NCI-H748 treated with DMSO at 0.1 percent for 48 hours (cell line): ENCODE results near the gene TMEM145.

ENCODE experiments used
- DNase-seq: peaks from one replicate; lab custom pipeline; 2025; lab: John Stamatoyannopoulos, UW

The TMEM145 gene

DNA sequence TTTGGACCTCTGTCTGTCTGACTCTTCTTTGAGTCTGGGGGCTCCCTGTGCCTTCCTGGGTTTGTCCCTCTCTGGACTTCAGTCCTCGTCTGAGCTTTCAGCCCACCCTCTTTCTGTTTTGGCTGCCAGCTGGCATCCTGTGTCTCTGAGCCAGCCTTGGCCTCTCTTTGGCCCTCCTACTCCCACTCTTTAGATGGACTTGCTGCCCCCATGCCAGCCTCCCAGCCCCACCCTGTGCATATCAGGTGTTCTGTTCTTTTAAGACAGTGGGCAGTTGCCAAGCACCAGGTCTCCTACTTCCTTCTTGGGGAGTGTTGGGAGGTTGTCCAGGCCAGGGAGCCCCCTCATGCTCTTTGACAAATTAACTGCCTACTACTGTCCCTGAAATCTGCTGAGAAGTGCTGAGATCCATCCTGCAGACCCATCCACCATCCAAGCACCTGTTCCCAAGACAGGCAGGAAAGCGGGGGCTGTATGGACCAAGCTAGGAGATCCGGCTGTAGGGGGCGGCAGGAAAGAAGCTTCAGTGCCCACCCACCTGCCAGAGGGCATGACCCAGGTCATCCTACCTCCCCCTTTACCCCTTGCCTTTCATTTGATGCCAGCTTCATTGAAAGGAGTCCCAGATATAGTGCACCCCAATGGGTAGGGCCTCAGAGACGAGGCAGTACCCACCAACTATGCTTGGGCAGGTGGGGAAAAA, 34.5 kb upstream of the TMEM145 start:
- no peak for DNase-seq

GRCh38 chr19:42279155-42279901, 33.8 kb upstream of the TMEM145 start:
- no peak for DNase-seq

- peak; percentile 83 for DNase-seq
Observed at GRCh38 chr19:42279902-42280814, 33.0 kb upstream of the TMEM145 start.

- DNase-seq: no peak
Observed at GRCh38 chr19:42280815-42281145, 32.3 kb upstream of the TMEM145 start.

DNA sequence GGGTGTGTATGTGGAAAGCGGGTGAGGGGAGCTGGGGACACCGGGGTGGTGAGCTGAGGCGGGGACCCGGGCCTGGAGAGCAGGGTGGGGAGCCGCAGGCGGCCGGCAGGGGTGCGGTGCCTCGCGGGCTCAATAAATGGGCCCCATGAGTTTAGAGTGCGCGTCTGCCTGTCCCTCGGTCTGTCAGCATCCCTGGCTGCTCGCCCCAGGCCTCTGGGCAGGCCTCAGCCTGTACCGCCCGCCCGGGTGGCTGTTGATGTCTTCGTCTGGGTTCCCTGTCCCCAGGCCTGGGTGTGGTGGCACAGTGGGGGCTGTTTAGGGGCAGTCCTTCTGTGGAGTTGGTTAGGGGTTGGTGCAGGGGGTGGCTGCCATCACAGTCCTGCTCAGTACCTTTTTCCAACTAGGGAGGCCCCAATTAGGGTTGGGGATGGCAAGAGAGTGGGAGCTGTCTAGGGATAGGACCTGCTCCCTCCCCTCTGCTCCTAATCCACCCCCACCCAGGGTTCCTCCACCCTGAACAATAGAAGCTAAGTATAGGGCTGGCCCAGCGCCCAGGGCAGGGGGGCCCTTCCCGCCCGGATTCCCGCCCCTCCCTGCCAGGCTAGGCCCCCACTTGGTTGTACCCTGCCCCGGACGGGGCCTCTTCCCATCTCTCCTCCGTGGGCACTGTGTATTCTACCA, 31.8 kb upstream of the TMEM145 start:
- DNase-seq: peak; percentile 33

DNA sequence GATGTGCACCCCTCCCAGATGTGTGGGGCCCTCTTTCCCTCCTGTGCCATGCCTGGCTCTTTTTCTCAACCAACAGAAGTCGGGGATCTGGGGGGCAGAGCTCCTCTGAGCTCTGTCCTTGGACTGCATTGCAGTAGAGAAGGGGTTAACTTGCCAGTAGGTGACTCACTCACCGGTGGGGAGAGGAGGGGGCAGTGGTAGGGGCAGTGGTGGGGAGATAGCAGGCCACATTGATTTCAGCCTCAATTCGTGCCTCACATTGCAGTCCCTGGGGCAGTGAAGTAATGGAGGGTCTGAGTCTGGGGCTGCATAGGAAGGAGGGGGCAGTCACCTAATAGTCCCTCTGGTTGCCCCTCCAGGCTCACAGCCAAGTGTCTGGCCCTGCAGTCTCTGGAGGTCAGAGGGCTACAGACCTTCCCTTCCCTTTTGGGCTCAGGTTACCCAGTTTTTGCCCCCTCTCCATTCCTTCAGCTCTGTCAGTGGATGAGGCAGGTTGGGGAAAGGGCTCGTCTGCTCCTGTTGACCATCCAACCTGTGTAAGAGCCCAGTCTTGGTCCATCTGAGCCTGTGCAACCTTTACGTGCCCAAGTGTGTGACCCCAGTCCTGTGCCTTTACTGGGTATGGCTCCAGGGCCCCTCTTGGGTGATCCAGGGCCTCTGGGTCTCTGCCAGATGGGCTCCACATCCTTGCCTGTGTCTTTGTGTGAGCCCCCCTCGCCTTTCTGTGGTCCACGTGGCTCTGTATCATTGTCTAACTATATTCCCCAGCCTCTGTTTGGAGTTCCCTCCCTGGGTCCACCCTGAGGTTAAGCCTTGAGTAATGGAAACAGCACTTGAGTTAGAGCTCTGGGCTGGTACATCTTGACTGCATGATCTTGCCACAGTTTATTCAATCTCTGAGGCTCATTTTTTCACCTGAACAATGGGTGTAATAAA, 31.0 kb upstream of the TMEM145 start:
- DNase-seq: no peak

DNA sequence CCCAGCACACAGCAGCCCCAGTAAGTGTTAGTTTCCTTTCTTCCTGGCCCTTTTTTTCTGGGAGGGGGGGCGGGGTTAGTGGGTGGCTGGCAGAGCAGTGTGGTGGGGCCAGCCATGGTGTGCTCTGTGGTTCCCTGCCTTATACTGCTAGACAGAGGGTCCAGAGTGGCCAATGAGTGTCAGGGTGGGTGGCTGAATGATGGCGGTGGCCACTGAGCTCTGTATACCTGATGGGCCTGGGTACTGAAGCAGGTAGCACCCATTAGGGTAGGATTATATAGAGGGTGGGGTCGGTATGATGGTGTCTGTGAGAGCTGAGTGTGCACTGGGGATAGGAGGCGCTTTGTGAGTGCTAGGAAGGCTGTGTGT, 30.3 kb upstream of the TMEM145 start:
- DNase-seq: no peak

DNA sequence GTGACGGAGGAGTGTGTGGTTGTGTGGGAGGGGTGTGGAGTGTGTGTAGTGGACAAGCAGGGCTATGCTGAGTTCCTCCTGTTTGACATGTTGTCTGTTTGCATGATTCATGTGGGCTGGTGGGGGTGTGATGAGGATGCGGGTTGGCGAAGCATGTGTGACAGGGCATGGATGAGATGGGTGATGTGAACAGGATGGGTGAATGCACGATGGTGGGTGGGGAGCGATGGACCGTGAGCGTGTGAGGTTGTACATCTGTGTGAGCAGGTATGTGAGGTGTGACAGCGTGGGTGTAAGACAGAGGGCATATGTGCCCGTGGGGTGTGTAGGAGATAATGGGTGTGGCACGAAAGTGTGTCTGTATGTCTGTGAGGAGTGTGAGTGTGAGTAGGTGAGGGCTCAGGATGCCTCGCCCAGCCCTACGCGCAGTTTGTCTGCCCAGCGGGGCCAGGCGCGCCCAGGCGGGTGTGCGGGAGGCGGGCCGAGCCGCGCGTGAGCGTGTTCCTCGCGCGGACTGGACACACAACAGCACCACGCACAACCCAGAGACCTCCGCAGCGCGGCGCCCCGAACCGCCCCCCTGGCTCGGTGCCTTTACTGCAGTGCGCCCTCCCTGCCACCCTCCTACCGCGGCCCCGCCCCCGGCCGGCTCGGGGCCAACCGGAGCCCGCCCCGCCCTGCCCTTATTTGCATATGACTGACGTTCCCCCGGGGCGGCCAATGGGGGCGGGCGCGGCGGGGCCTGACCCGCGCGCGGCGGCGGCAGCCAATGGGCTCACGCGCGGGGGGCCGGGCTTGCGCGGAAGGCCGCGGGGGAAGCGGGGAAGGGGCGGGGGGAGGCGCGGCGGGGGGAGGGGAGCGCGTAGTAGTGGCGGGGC, 29.7 kb upstream of the TMEM145 start:
- DNase-seq: peak; percentile 91

GRCh38 chr19:42284066-42284501, 29.0 kb upstream of the TMEM145 start:
- peak; percentile 66 for DNase-seq

DNA sequence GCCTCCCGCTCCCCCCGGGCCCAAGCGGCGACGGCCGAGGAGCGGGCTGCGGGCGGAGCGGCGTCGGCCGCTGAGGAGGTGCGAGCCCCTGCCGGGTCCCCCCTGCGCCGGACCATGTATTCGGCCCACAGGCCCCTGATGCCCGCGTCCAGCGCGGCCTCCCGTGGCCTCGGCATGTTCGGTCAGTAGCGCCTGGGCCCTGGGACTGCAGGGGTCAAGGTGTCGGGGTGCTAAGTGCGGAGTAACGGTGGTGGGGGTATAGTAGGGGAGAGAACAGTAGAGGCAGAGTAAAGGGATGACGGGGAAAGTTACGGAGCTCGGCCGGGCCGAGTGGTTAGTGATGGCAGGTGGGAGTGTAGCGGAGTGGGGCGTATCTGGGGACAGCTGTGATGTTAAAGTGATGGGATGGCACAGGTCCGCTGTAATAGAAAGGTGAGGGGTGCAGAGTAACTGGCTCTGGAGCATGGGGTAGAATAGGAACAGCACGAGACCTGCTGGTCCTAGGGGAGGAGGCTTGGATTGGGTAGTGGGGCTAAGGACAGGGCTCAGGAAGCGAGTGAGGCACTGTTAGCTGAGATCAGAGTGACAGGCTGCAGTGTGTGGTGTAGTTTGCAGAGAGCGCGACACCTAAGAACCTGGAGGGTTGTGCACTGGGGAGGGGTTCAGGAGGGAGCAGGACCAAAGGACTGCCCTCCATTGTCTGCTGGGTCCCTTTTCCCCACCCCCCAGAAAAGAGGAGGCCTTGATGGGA, 28.3 kb upstream of the TMEM145 start:
- DNase-seq: peak; percentile 50

DNA sequence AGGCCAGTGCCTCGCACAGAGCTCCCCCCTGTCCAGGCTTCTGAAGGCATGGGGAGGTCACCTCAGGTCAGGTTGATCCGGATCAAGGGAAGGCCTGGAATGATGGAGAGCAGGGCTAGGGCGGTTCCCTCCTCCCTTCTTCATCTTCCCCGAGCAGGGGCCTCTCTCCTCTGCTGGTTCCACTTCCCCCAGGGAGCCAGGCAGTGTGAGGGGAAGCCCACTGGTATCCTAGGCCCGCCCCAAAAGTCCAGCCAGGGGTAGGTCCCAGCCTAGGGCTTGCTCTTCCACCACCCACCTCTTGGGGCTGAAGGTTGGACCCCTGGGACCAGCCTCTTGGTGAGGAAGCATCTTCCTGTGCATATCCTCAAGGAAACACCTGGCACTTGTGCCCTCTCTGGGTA, 27.6 kb upstream of the TMEM145 start:
- DNase-seq: no peak

- no peak for DNase-seq
Observed at GRCh38 chr19:42285988-42286348, 27.1 kb upstream of the TMEM145 start.

GRCh38 chr19:42286349-42287016, 26.6 kb upstream of the TMEM145 start:
- DNase-seq: no peak

DNA sequence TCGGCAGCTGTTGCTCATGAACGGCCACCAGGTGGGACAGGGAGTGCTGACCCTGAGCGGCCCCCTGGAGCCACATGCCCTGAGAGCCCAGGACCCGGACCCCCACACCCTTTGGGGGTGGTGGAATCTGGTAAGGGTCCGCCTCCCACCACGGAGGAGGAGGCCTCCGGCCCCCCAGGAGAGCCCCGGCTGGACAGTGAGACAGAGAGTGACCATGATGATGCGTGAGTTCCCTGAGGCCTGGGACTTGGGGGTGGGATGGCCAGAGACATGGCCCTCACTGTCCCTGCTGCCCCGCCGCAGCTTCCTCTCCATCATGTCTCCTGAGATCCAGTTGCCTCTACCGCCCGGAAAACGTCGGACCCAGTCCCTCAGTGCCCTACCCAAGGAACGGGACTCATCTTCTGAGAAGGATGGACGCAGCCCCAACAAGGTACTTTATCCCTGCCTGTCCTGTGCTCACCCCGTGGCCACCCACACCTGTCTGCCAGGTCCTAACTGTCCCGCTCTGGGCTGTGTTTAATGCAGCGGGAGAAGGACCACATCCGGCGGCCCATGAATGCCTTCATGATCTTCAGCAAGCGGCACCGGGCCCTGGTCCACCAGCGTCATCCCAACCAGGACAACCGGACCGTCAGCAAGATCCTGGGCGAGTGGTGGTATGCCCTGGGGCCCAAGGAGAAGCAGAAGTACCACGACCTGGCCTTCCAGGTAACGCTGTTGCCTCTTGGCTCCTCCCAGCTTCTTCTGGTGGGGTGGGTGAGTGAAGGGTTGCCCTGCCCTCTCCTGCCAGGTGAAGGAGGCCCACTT, 25.9 kb upstream of the TMEM145 start:
- no peak for DNase-seq

DNA sequence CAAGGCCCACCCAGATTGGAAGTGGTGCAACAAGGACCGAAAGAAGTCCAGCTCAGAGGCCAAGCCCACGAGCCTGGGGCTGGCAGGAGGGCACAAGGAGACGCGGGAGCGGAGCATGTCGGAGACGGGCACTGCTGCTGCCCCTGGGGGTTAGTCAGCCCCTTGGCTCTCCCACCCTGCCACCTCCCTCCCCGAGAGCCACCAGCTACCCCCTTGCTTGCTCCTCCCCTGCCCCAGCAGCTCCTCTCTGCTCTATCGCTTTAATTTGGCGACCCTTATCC, 25.3 kb upstream of the TMEM145 start:
- no peak for DNase-seq

- no peak for DNase-seq
Observed at GRCh38 chr19:42288387-42288786, 24.7 kb upstream of the TMEM145 start.

DNA sequence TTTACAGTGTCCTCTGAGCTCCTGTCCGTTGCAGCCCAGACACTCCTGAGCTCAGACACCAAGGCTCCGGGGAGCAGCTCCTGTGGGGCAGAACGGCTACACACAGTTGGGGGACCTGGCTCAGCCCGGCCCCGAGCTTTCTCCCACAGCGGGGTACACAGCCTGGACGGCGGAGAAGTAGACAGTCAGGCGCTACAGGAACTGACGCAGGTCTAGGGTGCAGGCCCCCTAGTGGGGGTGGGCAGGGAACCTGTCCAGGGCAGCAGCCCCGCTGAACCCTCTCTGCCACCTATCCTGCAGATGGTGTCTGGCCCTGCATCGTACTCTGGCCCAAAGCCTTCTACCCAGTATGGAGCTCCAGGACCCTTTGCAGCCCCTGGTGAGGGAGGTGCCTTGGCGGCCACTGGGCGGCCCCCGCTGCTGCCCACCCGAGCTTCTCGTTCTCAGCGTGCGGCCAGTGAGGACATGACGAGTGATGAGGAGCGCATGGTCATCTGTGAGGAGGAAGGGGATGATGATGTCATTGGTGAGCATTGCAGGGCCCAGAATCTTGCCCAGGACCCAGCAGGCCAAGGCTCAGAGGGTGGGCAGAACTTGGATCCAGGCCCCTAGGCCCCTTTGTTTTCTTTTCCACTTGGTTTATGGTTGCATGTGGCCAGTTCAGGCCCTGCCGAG, 24.1 kb upstream of the TMEM145 start:
- no peak for DNase-seq
